ENCODE data around the gene BIN2.

- TF ChIP-seq GATA2 (IDR thresholded peaks at IDR 0.05; ENCODE audit: low read depth, low read length), result no peak
- TF ChIP-seq GATA3 (IDR thresholded peaks at IDR 0.05; ENCODE audit: low read depth, low read length), result no peak
Measured at GRCh38 chr12:51265024-51265423, 59.0 kb downstream of the BIN2 start.
